WTC11 (cell line): ENCODE results near the gene DCST2.

Source experiments
- CTCF ChIP-seq: fragments of 200-600 bp; IDR thresholded peaks from 2 replicates; pipeline ENCODE4 v1.8.0; 2022; ENCODE audit warnings: antibody characterized with exemption
- E2F1 ChIP-seq: sonication (generic); formaldehyde crosslinking; IDR thresholded peaks from 2 replicates; pipeline ENCODE4 v1.8.0; 2022; ENCODE audit warnings: mild to moderate bottlenecking, missing genetic modification reagents
- EMX1 ChIP-seq: fragments of 250-450 bp; sonication (Bioruptor Pico); IDR thresholded peaks from 2 replicates; pipeline ENCODE4 v1.8.0; 2021; ENCODE audit warnings: mild to moderate bottlenecking
- ESRRA ChIP-seq: sonication (generic); formaldehyde crosslinking; IDR thresholded peaks from 2 replicates; pipeline ENCODE4 v1.8.1; 2022; ENCODE audit warnings: mild to moderate bottlenecking, missing genetic modification reagents, borderline replicate concordance
- NFE2L1 ChIP-seq: sonication (generic); formaldehyde crosslinking; IDR thresholded peaks from 2 replicates; pipeline ENCODE4 v1.8.1; 2023; ENCODE audit warnings: missing genetic modification reagents
- SMAD3 ChIP-seq: sonication (generic); formaldehyde crosslinking; IDR thresholded peaks from 2 replicates; pipeline ENCODE4 v1.8.0; 2022; ENCODE audit warnings: missing genetic modification reagents, mild to moderate bottlenecking, borderline replicate concordance
- USF2 ChIP-seq: sonication (generic); formaldehyde crosslinking; IDR thresholded peaks from 2 replicates; pipeline ENCODE4 v1.8.1; 2023; ENCODE audit warnings: mild to moderate bottlenecking, missing genetic modification reagents, moderate library complexity
- ZNF423 ChIP-seq: fragments of 250-450 bp; sonication (Bioruptor Pico); IDR thresholded peaks from 2 replicates; pipeline ENCODE4 v2.1.2; 2022; ENCODE audit warnings: mild to moderate bottlenecking, moderate library complexity
- TF ChIP-seq, protein P1 (sequence below): sonication (generic); formaldehyde crosslinking; IDR thresholded peaks from 2 replicates; pipeline ENCODE4 v1.8.1; 2023; ENCODE audit warnings: mild to moderate bottlenecking, missing genetic modification reagents
- TF ChIP-seq, protein P2 (sequence below): sonication (generic); formaldehyde crosslinking; IDR thresholded peaks from 2 replicates; pipeline ENCODE4 v1.8.0; 2022; ENCODE audit warnings: mild to moderate bottlenecking, missing genetic modification reagents

DNA sequence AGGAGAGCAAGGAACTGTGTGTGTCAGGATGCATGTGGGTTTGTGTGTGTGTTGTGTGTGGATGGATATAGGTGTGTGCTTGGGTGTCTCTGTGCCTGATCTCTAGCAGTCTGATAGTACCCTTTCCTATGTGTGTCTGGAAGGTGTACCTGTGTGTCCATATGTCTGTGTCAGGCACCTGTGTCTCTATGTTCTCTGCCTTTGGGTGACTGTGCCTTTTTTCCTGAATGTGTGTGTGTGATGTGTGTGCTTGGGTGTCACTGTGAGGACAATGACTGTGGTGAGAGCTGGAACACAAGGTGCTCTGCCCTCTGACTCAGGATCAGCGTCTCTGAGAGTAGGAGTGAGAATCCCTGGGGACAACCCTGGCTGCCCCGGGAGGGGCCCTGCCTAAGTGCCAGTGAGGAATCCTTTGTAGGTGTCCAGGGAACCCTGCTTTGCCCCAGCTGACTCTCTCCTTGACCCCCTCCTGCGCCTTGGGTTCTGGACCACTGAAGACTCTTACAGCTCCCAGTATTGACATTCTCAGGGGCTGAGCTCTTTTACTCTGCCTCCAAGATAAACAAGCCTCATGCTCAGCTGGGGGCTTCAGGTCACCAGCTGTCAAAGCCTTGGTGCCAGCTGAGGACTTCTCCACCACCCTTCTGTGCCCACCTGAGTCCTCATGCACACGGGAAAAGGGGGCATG lies 44.3 kb upstream of the DCST2 start:
- TF ChIP-seq CTCF = no peak
- TF ChIP-seq EMX1 (CRISPR knock-in tag) = no peak
- TF ChIP-seq, protein P1, sequence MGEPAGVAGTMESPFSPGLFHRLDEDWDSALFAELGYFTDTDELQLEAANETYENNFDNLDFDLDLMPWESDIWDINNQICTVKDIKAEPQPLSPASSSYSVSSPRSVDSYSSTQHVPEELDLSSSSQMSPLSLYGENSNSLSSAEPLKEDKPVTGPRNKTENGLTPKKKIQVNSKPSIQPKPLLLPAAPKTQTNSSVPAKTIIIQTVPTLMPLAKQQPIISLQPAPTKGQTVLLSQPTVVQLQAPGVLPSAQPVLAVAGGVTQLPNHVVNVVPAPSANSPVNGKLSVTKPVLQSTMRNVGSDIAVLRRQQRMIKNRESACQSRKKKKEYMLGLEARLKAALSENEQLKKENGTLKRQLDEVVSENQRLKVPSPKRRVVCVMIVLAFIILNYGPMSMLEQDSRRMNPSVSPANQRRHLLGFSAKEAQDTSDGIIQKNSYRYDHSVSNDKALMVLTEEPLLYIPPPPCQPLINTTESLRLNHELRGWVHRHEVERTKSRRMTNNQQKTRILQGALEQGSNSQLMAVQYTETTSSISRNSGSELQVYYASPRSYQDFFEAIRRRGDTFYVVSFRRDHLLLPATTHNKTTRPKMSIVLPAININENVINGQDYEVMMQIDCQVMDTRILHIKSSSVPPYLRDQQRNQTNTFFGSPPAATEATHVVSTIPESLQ = no peak
- no peak for TF ChIP-seq USF2 (CRISPR knock-in tag)
- no peak for TF ChIP-seq ESRRA (CRISPR knock-in tag)
- TF ChIP-seq ZNF423 (CRISPR knock-in tag) = no peak
- TF ChIP-seq NFE2L1 (CRISPR knock-in tag) = no peak
- TF ChIP-seq, protein P2, sequence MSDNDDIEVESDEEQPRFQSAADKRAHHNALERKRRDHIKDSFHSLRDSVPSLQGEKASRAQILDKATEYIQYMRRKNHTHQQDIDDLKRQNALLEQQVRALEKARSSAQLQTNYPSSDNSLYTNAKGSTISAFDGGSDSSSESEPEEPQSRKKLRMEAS (CRISPR knock-in tag) = no peak
- TF ChIP-seq SMAD3 (CRISPR knock-in tag) = no peak
- no peak for TF ChIP-seq E2F1 (CRISPR knock-in tag)
